HepG2 (cell line): ENCODE measurements around the gene G6PD. TPM values are rescaled to one million over a fixed set of nuclear protein-coding genes. Genes with fewer than 3 reads are reported as not detected.
A peak's percentile ranks its signal among the peaks of the same experiment; 100 is the strongest.

Experiments
- ATM ChIP-seq: fragments of 450-650 bp; IDR thresholded peaks from 2 replicates; pipeline ENCODE4 v1.7.1; 2017; ENCODE audit warnings: mild to moderate bottlenecking, borderline replicate concordance
- CTCF ChIP-seq: sonication (generic); formaldehyde crosslinking; IDR thresholded peaks from 2 replicates; pipeline ENCODE4 v1.5.0; 2020; ENCODE audit warnings: mild to moderate bottlenecking, missing genetic modification reagents, moderate library complexity
- HBP1 ChIP-seq: IDR thresholded peaks from 2 replicates; pipeline ENCODE4 v1.6.1; 2016; ENCODE audit warnings: low read depth, control low read depth
- HIC2 ChIP-seq: sonication (generic); formaldehyde crosslinking; IDR thresholded peaks from 2 replicates; pipeline ENCODE4 v1.9.0; 2022; ENCODE audit warnings: low read depth, missing genetic modification reagents
- SNAI1 ChIP-seq: sonication (generic); formaldehyde crosslinking; IDR thresholded peaks from 2 replicates; pipeline ENCODE4 v1.5.0; 2020; ENCODE audit warnings: mild to moderate bottlenecking, missing genetic modification reagents, borderline replicate concordance
- ZFX ChIP-seq: sonication (generic); formaldehyde crosslinking; IDR thresholded peaks from 2 replicates; pipeline ENCODE4 v1.4.0; 2020; ENCODE audit warnings: mild to moderate bottlenecking, low read depth, missing genetic modification reagents, moderate library complexity
- ZNF878 ChIP-seq: sonication (generic); formaldehyde crosslinking; IDR thresholded peaks from 2 replicates; pipeline ENCODE4 v1.8.1; 2023; ENCODE audit warnings: mild to moderate bottlenecking, missing genetic modification reagents, moderate library complexity
- polyA plus RNA-seq, 8 experiments: library from polyadenylated mRNA; depleted of rRNA in 3 of 8; stranded (reverse) in 7 of 8; unstranded in 1 of 8; fragments of >200 nt; fragmentation: Illumina TruSeq in 4 of 8; extraction: Trizol in 4 of 8; gene quantifications; 2 replicates each; pipeline versions ENCODE4 v1.2.1 to v1.2.3, GENCODE V29; 2011 to 2016; ENCODE audit warnings: low read depth in 4 of 8, missing spikeins in 1 of 8, mixed read lengths in 1 of 8; ENCODE audit not compliant: insufficient read depth in 1 of 8
- total RNA-seq, 5 experiments: library from RNA; depleted of rRNA; stranded (reverse); fragments of >200 nt; fragmentation: Illumina TruSeq; extraction: Trizol; gene quantifications; 2 replicates each; pipeline ENCODE4 v1.2.3, GENCODE V29; 2016; ENCODE audit warnings: low read depth in 1 of 5

G6PD gene
- total and polyA plus RNA-seq, 2 of the 13 experiments (the other 11 are each of a cell fraction or from before 2014, with no cell fraction given), result 18.8 to 28.8 TPM

GRCh38 chrX:154490414-154491083 lies 56.1 kb downstream of the G6PD start, which contains the start of gene SLC10A3 (continued):
- TF ChIP-seq HBP1 (CRISPR knock-in tag), result no peak
- TF ChIP-seq SNAI1, result no peak
- peak; percentile 59 for TF ChIP-seq CTCF
- no peak for TF ChIP-seq ZNF878
- peak; percentile 65 for TF ChIP-seq ZFX
- 0 out of 2 replicates have a peak, but pooled peaks have one; percentile 23 for TF ChIP-seq HIC2 (CRISPR knock-in tag)
- no peak for TF ChIP-seq ATM
